Subcutaneous adipose tissue (tissue), 4 donors: ENCODE results near the gene RMDN3. TPM values are rescaled to one million over a fixed set of nuclear protein-coding genes. Genes with fewer than 3 reads are reported as not detected.

ENCODE experiments used
- CTCF ChIP-seq: fragments of 450-650 bp; IDR thresholded peaks from one replicate; pipeline ENCODE4 v1.5.1; 2016; ENCODE audit warnings: low read depth, mild to moderate bottlenecking, control low read depth, antibody characterized with exemption, moderate library complexity
- total RNA-seq, 4 donors: library from RNA; depleted of rRNA; stranded (reverse); fragments of >200 nt; gene quantifications; one replicate each; pipeline ENCODE4 v1.1.0, GENCODE V29; 2016

RMDN3 gene
- total RNA-seq, 4 donors from 2014 or later, result 26.3 to 71.4 (median 35.6) TPM

GRCh38 chr15:40716165-40716564 is 38.9 kb downstream of the RMDN3 start:
- no peak for TF ChIP-seq CTCF

- no peak for TF ChIP-seq CTCF
Measured at GRCh38 chr15:40714144-40714543, 40.9 kb downstream of the RMDN3 start.

- TF ChIP-seq CTCF, result no peak
Measured at GRCh38 chr15:40706121-40706520, 48.9 kb downstream of the RMDN3 start.

- TF ChIP-seq CTCF, result no peak
Measured at GRCh38 chr15:40702077-40702476, 53.0 kb downstream of the RMDN3 start.

- TF ChIP-seq CTCF, result no peak
Measured at GRCh38 chr15:40697916-40698315, 57.1 kb downstream of the RMDN3 start.

GRCh38 chr15:40696228-40696627 is 58.8 kb downstream of the RMDN3 start:
- TF ChIP-seq CTCF, result no peak

- no peak for TF ChIP-seq CTCF
Measured at GRCh38 chr15:40695469-40695890, 59.6 kb downstream of the RMDN3 start.
